ENCODE data around the gene LEKR1.

LEKR1 gene

GRCh38 chr3:157079676-157080369 is 253.7 kb downstream of the LEKR1 start:
- DNase-seq (ENCODE audit: low spot score): no peak

- DNase-seq (ENCODE audit: low spot score): peak; percentile 91
Measured at GRCh38 chr3:157081626-157082210, 255.6 kb downstream of the LEKR1 start.

- DNase-seq (ENCODE audit: low spot score): peak; percentile 32
Measured at GRCh38 chr3:157082305-157082982, 256.3 kb downstream of the LEKR1 start.

GRCh38 chr3:157083824-157084223 is 257.7 kb downstream of the LEKR1 start:
- DNase-seq (ENCODE audit: low spot score): no peak

GRCh38 chr3:157086060-157086750 is 260.1 kb downstream of the LEKR1 start:
- DNase-seq (ENCODE audit: low spot score): no peak

GRCh38 chr3:157086775-157087174 is 260.6 kb downstream of the LEKR1 start:
- no peak for DNase-seq (ENCODE audit: low spot score)

GRCh38 chr3:157087373-157087772 is 261.2 kb downstream of the LEKR1 start:
- no peak for DNase-seq (ENCODE audit: low spot score)

GRCh38 chr3:157087780-157088600 is 261.8 kb downstream of the LEKR1 start:
- DNase-seq (ENCODE audit: low spot score): peak; percentile 41

- peak; percentile 95 for DNase-seq (ENCODE audit: low spot score)
Measured at GRCh38 chr3:157088601-157089454, 262.7 kb downstream of the LEKR1 start.

GRCh38 chr3:157089455-157090221 is 263.5 kb downstream of the LEKR1 start:
- DNase-seq (ENCODE audit: low spot score): peak; percentile 30

GRCh38 chr3:157091083-157091833 is 265.1 kb downstream of the LEKR1 start:
- DNase-seq (ENCODE audit: low spot score): no peak

GRCh38 chr3:157092230-157092629 is 266.1 kb downstream of the LEKR1 start:
- DNase-seq (ENCODE audit: low spot score): no peak

- no peak for DNase-seq (ENCODE audit: low spot score)
Measured at GRCh38 chr3:157093096-157093495, 266.9 kb downstream of the LEKR1 start.

- DNase-seq (ENCODE audit: low spot score): no peak
Measured at GRCh38 chr3:157094301-157094700, 268.1 kb downstream of the LEKR1 start.

GRCh38 chr3:157094751-157095480 is 268.8 kb downstream of the LEKR1 start:
- no peak for DNase-seq (ENCODE audit: low spot score)

Measured in SK-N-DZ (cell line).